ENCODE measurements around the gene PREX1. TPM values are rescaled to one million over a fixed set of nuclear protein-coding genes. Genes with fewer than 3 reads are reported as not detected.

PREX1 gene
- total and polyA plus RNA-seq, 2 of the 4 experiments (the other 2 are of a cell fraction), result 0.67 to 0.72 TPM

DNA sequence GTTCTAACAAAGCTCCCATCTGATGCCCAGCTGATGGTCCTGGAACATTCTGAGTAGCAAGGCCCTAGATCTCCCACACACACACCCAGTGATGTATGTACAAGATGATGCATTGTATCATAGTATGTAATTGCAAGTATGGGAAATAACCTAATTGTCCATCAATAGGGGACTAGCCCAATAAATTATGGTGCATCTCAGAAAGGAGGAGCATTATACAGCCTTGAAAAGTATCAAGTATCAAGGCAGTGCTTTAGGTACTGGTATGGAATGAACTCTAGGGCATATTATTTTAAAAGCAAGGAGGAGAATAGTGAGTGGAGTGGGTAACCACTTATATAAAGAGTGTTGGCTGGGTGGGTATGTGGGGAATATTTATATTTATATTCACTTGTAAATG is 24.8 kb upstream of the PREX1 start:
- Histone ChIP-seq H3K4me3 (ENCODE audit: insufficient read depth, low read depth, low read length) (no peak overlapping the region), H3K9me3 (ENCODE audit: control insufficient read depth, insufficient read depth, low read length) (no peaks in the 10 kb centered on the region), H2BK5ac (ENCODE audit: low read depth, low read length, poor library complexity, severe bottlenecking) (no peak overlapping the region), H3K27me3 (ENCODE audit: control insufficient read depth, insufficient read depth, low read length) (peaks cover 4% of the 10 kb centered on the region; the same call in 1 of the 2 replicates), H2BK20ac (ENCODE audit: low read depth, low read length) (no peak overlapping the region), H3K4me2 (ENCODE audit: low read depth, low read length) (no peak overlapping the region), H3K23ac (ENCODE audit: low read depth, low read length) (no peak overlapping the region), H2AFZ (replicated peaks; ENCODE audit: low read length, poor library complexity) (no peak overlapping the region), H3K27ac (ENCODE audit: insufficient read depth, low read length) (no peak overlapping the region), H3K4me1 (ENCODE audit: control insufficient read depth, insufficient read depth, low read length) (no peaks in the 10 kb centered on the region; the same call in 1 of the 2 replicates), H2BK120ac (ENCODE audit: low read depth, low read length) (no peak overlapping the region), H4K91ac (ENCODE audit: insufficient read depth, low read depth, low read length) (no peak overlapping the region), H3K9me1 (ENCODE audit: insufficient read depth, low read length) (peaks cover 3% of the 10 kb centered on the region; the same call in 1 of the 2 replicates), H3K9ac (ENCODE audit: low read depth, low read length) (no peak overlapping the region), H3K18ac (ENCODE audit: low read depth, low read length) (no peak overlapping the region), H3K4ac (ENCODE audit: low read depth, low read length) (no peak overlapping the region), H2AK5ac (ENCODE audit: low read depth, low read length) (no peak overlapping the region), H3K79me1 (ENCODE audit: low read depth in 1 of 2, low read length in 2 of 2) (no peaks in the 10 kb centered on the region), H2BK15ac (ENCODE audit: low read depth, low read length) (no peak overlapping the region), H4K5ac (ENCODE audit: low read depth, low read length) (no peak overlapping the region), H2AK9ac (replicated peaks; ENCODE audit: low read depth, low read length, poor library complexity) (no peak overlapping the region), H3K14ac (replicated peaks; ENCODE audit: low read depth, low read length) (no peak overlapping the region), H4K20me1 (ENCODE audit: insufficient read depth, low read length) (peaks cover 3% of the 10 kb centered on the region; the same call in 1 of the 2 replicates), H4K8ac (ENCODE audit: low read depth in 2 of 2, low read length in 2 of 2) (no peak overlapping the region), H3K56ac (ENCODE audit: extremely low read depth, insufficient read depth, low read length) (no peak overlapping the region), H3K36me3 (ENCODE audit: control insufficient read depth, insufficient read depth, low read length) (no peaks in the 10 kb centered on the region)
- in situ Hi-C loops (cut with MboI; ENCODE audit: low sequenced_read_pairs), result no loop called here
- DNase-seq, result no peak
- no peak for ATAC-seq (ENCODE audit: low read depth)
- POLR2A ChIA-PET (ENCODE audit: unreplicated experiment), result no interaction called here
- no TSS peak for BruUV-seq (replicated peaks)
- dilution Hi-C loops (cut with HindIII; ENCODE audit: low sequenced_read_pairs, unreplicated experiment), result no loop called here
- CTCF ChIA-PET, result no interaction called here
- intact Hi-C loops (cut with micrococcal nuclease), result no loop called here
- TF ChIP-seq MXI1 (IDR thresholded peaks at IDR 0.05; ENCODE audit: borderline replicate concordance, low read depth, low read length), result no peak
- TF ChIP-seq RFX5 (IDR thresholded peaks at IDR 0.05; ENCODE audit: low read depth, low read length), result no peak
- no peak for TF ChIP-seq CTCF (conservative IDR thresholded peaks at IDR 0.05; ENCODE audit: low read depth, low read length)
- TF ChIP-seq NFE2L2 (IDR thresholded peaks at IDR 0.05; ENCODE audit: low read depth, low read length), result no peak
- TF ChIP-seq POLR2A (IDR thresholded peaks at IDR 0.05; ENCODE audit: low read depth, low read length), result no peak
